NCI-H1048 (cell line): ENCODE data around the gene SPOCK1.

Source experiments
- DNase-seq: peaks from one replicate; lab custom pipeline; 2025; lab: John Stamatoyannopoulos, UW

SPOCK1 gene

DNA sequence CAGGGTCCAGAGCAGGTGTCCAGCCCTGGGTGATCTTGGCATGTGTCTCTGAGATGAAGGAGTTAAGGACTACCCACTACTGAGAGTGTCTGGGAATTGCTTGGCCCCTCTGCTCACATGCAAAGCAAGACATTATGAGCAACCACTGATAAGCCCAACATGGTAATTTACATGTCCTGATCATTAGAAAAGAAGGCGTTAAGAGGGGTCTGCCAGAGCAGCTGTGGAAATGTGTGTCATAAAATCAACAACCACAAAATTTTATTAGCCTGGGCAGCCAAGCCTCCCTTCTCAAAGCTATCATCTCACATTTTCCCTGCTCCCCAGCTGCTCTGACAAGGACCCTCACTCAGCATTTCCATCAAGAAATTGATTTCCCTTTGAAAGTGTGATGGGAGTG, 351.0 kb downstream of the SPOCK1 start:
- no peak for DNase-seq

DNA sequence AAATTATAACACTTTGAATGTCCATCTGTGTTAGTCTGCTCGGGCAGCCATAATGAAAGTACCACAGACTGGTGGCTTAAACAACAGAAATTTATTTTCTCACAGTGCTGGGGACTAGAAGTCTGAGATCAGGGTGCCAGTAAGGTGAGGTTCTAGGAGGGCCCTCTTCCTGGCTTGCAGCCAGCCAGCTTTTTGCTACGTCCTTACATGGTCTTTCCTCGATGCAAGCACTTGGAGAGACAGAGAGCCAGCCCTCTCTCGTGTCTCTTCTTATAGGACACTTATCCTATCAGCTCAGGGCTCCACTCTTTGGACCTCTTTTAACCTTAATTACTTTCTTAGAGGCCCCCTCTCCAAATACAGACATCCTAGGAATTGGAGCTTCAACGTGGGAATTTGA, 351.8 kb downstream of the SPOCK1 start:
- DNase-seq: no peak

DNA sequence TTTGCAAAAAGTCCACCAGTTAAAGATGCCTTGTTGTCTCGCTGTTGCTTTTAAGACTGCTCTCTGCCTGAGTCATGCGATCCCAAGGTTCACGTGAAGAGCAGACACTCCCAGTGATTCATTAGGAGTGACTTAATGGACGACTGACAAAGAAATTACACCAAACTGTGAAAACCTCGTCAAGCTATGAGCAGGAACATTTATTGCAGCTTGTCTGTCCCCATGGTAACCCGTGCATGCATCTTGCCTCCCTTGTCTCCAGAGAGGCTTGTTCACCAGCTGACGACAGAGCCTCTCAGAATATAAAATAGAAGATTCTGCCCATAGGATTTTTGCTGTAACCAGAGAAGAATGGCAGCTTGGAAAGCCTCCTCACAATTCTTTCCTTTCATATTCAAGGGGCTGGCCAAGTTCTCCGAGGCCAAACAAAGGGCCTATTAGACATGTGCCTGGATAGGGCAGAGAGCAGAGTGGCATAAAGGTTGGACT, 352.7 kb downstream of the SPOCK1 start:
- no peak for DNase-seq

DNA sequence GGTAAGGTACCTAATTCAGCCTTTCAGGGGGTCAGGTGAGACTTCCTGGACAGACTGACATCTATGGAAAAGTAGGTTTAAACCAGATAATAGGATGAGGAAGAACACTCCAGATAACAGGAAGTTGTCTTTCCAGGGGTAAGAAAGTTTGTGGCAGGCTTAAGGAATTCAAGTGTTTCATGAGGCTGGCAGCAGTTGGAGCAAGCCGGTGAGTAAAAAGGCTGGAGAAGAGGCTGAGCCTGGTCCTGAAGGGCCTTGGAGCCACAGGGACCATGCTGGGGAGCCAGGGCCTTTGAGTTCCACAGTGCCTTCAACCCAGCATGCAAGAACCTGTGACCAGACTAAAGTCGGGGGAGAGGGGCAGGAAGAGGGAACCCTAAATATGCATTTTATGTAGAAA, 353.4 kb downstream of the SPOCK1 start:
- DNase-seq: no peak

DNA sequence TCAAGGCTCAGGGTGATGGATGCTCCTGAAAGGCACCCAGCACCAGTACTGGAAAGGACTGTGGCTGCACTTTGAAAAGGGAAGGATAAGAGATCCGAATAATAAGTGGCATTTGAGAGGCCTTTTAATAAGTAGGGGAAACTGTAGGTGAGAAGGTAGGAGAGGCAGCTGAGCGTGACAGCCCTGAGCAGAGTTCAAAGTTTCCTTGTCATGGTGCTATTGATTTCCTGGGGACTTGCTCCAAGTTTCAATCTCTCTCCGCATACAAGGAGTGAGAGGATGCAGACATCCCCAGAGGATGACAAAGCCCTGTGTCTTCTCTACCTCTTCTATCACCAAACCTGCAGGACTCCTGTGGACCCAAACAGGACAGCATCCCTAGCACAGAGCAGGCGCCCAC, 354.5 kb downstream of the SPOCK1 start:
- no peak for DNase-seq

DNA sequence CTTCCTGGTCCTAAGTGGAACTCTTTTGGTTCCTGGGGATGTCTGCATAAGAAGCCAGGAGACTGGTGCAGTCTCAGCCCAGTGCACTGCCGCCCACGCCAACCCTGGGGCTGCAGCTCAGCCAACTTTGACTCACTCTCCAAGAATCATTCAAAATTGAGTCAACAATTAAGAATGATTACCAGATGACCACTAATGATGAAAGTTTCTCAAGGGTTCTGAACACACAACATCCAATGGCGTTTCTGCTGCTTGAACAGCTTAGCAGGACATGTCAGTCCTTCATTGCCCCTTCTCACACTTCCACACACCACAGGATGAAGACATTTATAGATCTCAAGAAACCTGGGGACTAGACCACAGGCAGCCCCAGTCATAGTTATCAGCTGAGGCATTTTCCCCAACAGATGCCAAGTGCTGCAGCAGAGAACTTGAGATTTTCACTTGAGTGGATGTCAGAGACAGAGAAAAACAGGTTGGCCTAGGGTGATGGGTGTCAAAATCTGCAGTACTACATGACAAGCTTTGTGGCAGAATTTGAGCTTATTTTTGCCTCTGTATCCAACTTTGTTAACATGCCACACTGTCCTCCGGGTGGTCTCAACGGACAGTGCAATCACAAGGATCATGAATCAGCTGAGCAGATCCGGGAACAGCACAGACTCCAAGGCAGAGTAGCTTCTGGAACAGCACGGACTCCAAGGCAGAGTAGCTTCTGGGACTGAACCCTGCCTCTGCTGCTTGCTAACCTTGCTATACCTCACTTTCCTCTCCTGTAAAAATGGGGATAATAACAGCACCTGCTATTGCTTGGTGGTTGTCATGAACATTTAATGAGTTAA, 356.1 kb downstream of the SPOCK1 start:
- no peak for DNase-seq

DNA sequence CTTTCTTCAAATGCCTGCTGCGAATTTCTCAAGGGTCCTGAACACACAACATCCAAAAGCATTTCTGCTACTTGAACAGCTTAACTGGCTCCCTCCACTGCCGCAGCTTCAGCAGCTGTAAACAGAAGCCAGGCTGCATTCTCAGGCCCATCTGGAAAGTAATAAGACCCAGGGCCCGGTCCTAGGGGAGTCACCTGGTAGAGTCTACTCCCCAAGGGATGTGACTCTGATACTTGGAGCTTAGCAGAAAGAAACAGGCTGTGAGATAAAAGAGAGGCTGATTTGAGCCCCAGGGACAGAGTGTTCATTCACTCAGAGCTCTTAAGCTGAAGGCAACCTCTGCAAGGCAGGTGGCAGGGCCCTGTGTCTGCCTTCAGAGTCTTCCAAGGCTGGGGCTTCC, 356.8 kb downstream of the SPOCK1 start:
- no peak for DNase-seq

DNA sequence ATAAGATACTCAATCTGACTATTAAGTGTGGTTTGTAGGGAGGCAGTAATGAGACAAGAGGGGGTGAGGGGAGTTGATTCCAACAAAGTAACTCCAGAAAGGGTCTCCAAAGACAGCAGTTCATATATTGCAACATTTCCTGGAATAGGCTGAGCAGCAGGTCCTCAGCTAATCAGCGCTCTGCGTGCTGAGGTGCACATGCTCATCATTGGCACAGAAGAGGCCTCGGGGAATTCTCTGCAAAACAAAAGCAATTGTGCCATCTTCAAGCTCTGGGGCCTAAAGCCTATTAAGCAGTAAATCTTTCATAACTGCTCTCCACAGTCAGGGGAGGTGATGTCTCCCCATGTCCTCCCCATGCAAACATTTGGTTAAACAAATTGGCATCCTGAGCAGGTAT, 357.3 kb downstream of the SPOCK1 start:
- DNase-seq: no peak

DNA sequence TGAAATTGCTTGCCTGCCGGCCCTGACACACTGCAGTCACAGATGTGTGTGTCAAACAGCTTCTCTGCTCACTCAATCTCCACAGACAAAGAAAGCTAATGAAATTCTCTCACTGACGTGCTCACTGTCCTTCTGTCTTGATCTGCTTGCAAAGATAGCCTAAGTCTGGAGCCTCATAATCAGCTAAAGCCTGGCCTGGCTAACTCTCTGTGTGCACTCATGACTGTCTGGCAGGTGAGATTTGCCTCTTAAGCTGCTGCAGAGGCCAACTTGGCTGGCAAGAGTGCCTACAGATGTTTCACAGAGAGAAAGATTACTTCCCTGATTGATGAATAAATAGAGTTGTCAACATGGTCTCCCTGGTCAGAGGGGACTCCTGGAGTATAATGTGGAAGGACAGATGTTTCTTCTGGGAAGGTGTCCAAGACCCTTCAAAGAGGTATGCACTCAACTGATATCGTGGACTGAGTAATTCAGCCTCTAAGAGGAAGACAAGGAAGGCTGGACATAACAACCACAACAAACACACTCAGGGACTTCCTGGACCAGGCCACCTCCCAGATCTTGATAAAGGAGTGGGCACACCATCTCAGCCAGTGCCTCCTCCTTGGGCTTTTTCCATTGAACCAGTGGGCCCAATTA, 362.0 kb downstream of the SPOCK1 start:
- DNase-seq: no peak

DNA sequence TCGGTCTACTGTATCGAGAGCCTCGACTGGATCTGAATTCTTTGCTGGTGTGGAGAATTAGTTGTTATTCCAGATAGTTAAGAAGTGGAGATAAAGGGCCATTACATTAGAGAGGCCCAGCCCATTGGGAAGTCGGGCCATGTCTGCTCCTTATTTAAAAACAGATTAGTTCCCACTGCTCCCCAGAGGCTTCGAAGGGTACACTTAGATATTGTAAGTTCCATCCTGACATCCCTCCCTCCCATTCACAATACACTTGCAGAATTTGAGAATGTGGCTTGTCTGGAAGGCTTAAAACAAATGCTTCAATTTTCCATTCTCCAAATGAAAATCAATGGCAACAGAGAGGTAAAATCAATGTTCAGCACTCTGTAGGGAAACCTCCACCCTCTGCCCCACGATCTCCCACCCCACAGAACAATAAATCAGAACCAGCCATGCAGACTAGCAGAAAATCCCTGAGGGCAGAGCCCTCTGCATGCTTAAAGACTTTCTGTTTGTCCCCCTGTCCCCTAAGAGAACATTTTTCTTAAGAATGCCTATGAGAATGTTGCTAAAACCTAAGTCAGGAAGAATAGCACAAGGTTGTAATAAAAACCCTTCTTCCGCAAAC, 364.1 kb downstream of the SPOCK1 start:
- no peak for DNase-seq

DNA sequence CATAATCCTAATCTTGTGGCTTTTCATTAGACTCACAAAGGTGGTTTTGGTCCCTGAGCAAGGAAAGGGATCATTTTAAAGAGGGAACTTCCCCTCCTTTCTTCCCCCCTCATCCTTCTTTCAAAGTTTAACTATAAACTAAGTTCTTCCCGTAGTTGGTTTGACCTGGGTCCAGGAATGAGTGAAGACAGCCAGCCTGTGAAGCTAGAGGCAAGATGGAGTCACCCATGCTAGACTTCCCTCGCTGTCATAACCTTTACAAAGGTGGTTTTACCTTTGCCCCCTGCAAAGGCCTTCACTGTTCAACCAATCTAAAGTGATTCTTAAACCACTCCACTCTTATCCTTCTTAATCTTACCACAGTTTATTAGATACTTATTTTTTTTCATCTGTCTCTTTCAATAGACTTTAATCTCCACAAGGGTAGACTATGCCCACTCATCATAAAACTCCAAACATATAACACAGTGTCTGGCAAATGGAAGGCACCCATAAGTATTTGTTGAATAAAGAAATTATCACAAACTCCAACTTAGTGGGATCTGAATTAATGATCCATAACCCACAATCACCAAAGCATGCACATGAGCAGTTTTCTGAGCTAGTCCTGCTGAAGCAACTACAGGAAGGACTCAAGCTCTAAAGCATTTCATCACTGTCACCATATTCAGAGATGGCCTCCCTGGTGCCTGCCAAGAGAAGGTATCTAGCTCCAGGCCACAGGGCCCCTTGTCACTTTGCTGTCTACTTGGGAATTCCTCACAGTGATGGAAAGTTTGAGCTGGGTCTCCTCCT, 369.0 kb downstream of the SPOCK1 start:
- no peak for DNase-seq

DNA sequence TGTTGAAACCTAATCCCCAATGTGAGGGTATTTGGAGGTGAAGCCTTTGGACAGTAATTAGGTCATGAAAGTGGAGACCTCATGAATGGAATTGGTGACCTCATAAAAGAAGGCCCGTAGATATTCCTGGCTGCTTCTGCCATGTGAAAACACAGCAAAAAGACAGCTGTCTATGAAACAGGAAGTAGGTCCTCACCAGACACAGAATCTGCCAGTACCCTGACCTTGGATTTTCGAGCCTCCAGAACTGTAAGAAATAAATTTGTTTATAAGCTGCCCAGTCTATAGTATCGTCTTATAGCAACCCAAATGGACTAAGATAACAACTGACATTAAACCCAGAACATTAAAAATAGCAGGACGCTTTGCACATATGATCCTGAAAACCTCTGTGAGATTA, 371.1 kb downstream of the SPOCK1 start:
- DNase-seq: no peak

DNA sequence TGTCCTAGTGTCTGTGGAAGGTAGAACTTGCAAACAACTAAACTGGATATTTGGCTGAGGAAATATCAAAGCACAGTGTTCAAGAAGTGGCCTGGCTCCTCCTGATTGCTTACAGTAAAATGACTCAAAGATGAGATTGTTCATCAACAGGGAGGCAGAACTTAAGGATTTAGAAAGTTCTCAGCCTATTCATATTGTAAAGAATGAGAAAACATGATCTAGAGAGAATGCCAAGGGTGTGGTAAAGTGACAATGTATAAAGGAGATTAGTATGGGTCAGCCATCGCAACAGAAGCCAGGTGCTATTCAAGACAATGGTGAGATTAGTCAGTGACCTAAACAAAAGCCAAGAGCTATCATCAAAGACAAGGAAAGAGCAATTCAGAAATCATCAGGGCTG, 372.3 kb downstream of the SPOCK1 start:
- no peak for DNase-seq

DNA sequence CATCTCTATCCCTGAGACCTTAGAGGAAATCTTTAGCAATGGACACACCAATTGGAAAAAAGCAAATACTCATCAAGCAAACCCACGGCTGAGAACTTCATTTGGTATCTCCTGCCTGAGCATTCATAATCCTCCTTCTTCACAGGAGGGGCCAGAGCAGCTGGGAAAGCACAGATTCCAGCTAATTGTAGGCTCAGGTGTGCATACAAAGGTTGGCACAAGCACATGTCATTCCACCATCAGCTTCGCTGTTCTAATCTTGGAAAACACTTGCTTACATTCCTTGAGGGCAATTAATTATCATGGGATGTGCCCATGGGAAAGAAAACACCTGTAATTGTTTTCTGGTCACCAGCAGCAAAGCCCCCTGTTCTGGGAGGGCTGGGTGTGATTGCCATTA, 376.6 kb downstream of the SPOCK1 start:
- no peak for DNase-seq

DNA sequence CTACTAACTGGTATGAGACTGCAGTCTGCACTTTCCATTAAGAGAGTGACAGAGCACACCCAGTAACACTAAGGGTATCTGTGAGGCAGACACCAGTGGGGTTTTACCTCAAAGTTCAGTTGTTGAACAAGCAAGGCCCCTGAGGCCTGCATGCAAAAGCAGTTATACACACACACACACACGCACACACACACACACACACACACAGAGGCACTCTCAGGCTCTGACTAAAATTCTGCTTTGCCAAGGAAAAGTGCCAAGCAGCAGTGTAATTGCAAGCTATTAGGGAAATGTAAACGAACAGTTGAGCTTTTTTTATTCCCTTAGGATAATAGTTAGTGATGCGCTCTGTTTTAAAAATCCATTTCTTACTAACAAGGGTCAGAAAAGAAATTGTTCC, 377.1 kb downstream of the SPOCK1 start:
- DNase-seq: no peak

DNA sequence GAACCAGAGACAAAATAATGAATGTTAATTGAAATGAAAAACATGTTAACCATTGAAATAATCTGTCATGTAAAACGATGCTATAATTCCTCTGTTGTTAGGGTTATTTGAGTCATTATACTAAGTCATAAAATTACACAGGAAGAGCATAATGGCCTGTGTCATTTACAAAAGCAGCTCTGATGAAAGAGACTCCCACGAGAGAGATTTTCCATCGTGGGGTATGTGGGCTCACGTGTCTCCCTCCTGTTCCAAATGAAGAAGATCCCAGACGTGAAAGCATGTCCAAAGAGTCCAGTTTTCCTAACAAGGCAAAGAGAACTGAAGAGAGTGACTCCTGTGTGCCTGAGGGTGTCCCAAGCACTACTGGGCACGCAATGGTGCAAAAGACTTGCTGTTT, 379.8 kb downstream of the SPOCK1 start:
- DNase-seq: no peak

DNA sequence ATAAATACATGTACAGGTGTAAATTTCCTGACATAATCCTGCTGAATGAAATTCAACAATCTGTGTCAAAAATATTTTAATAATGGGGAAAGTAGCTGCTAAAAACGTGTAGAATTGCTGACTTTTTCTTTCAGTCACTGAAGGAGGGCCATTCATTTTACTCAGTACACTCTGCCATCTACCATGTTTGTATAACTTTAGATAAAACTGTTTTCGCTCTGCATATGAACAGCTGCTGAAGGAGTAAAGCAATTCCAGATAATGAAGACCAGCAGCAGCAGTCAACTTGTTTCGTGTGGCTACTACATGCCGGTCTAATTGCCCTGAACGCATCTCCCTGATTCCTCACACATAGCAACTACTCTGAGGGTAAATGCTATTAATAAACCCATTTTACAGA, 380.5 kb downstream of the SPOCK1 start:
- no peak for DNase-seq

DNA sequence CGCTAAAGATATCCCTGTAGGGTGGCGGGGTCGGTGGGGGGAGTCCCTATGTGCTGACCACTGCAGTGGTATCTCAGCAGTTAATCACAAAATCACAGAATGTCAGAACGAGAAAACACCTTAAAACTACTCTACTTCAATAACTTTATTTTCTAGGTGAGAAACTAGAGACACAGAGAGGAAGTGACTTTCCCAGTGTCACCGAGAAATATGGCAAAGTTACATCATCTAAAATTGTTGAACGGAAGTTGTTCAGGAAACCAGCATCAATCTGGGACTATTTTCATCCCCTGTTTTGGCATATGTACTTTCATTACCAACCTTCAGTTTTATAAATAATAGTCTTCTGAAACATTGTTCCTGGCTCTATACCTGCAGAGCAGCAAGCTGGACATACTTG, 384.0 kb downstream of the SPOCK1 start:
- DNase-seq: no peak

DNA sequence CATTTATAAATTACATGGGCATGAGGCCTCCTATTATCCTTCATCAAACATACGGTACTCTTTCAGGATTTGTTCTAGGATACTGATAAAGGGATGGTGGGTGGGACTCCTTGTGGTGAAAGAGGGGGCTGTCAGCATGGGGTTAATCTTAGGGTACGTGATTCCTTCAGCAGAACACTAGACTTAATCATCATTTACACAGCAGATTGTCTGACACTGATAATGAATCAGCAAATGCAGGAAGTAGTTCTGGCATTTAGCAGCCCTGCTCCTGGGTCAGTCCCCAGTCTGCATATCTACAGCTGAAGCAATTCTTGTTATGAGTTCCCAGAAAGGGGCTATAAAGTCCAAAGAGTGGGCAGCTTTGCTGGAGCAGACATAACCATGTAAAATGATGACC, 384.6 kb downstream of the SPOCK1 start:
- no peak for DNase-seq

DNA sequence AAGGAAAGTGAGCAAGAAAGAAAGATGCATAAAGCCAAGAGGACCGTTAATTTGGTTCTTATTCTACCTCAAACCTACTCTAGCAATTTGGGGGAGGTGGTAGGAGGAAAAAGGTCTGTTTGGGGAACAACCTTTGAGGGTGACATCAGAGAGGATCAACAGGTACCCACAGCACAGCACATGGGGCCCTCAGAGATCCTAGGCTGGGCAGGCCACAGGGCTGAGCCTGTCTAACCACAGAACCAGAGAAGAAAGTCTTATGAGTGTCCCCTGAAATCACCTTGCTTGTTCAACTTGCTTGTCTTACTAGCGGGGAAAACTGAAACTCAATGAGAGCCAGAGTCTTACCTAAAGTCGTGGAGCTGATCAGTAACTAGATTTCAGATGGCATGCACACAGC, 385.2 kb downstream of the SPOCK1 start:
- DNase-seq: no peak

DNA sequence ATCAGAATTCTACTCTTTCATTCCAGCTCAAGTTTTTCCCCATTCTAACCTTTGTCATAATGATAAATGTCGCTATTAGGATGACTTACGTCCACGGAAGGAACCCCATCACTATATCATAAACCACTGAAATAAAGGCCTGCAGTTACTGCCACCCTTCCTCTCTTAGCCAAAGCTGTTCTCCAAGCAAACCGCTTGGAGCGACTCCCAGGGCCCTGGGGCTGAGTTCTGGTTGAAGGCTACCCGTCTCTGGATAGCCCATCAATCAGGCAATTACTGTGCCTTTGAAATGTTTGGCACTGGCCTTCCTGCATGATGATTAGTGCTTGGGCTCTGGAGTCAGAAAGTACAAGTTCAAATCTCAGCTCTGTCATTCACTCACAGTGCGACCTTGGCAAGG, 386.0 kb downstream of the SPOCK1 start:
- DNase-seq: no peak

DNA sequence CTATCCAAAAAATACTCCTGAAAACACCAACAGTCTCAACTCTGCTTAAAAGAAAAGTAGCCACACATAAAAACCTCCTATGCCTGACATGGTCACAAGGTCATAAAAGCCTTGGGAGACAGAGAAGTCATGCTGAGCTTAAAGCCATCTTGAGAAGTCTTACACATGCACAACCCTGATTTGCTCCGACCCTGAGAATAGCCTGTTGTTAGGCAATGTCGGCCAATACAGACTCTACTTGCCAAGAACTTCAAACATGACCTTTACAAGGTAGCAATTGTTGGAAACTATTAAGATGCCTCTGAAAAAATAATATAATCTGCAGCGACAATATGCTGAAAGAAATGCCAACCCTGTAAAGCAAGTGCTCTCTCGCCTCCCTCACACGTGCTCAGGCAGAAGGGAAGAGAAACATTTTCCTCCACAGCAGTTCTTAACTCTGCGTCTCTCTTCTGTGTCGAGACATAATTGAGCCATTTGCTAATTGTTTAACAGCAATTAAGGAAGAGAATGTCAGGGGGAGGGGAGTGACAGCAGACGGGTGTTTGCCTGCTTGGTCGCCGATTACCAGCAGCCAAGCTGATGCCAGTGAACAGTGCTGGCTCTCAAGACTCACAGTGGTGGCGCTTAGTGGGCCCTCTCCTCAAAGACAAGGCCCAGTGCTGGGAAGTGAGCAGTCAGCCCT, 393.6 kb downstream of the SPOCK1 start:
- no peak for DNase-seq
